C1 segment of cervical spinal cord (tissue), 14 donors: ENCODE measurements around the gene HOXA1.
A peak's percentile ranks its signal among the peaks of the same experiment; 100 is the strongest.

Source experiments
- DNase-seq, 14 donors: peaks; one replicate each; lab custom pipeline; 2025; lab: John Stamatoyannopoulos, UW

Gene HOXA1

GRCh38 chr7:27095897-27096767 is at the start of gene HOXA1:
Gene HOXA1 (minus strand): TSS chr7:27096000. CDS start chr7:27095912, 88 bp downstream.
- DNase-seq = peak in 8 of 14 donors; percentile 58 to 85 (median 74)

- no peak for DNase-seq
These were observed 49.5 kb upstream of the HOXA1 start for GRCh38 chr7:27145165-27145913.

GRCh38 chr7:27144781-27145164 is 49.0 kb upstream of the HOXA1 start:
- DNase-seq = no peak

- no peak for DNase-seq
These were observed 48.4 kb upstream of the HOXA1 start for GRCh38 chr7:27143950-27144780.

- peak in 11 of 14 donors; percentile 23 to 90 (median 80) for DNase-seq
These were observed 47.5 kb upstream of the HOXA1 start, which contains the start of gene HOXA5 for GRCh38 chr7:27143023-27143949. Gene HOXA5 (minus strand): TSS chr7:27143681. CDS start chr7:27143607, 74 bp downstream.

- no peak for DNase-seq
These were observed 46.8 kb upstream of the HOXA1 start for GRCh38 chr7:27142580-27143022.

GRCh38 chr7:27141923-27142579 is 46.3 kb upstream of the HOXA1 start:
- no peak for DNase-seq

- DNase-seq = no peak
These were observed 45.5 kb upstream of the HOXA1 start for GRCh38 chr7:27141137-27141922.

- DNase-seq = no peak
These were observed 44.5 kb upstream of the HOXA1 start for GRCh38 chr7:27140126-27140857.

GRCh38 chr7:27139334-27140125 is 43.7 kb upstream of the HOXA1 start:
- no peak for DNase-seq

- DNase-seq = no peak
These were observed 43.2 kb upstream of the HOXA1 start for GRCh38 chr7:27138985-27139333.

- no peak for DNase-seq
These were observed 42.7 kb upstream of the HOXA1 start for GRCh38 chr7:27138472-27138871.

GRCh38 chr7:27137640-27138315 is 42.0 kb upstream of the HOXA1 start:
- no peak for DNase-seq

GRCh38 chr7:27134392-27134791 is 38.6 kb upstream of the HOXA1 start:
- no peak for DNase-seq

- DNase-seq = no peak
These were observed 37.8 kb upstream of the HOXA1 start for GRCh38 chr7:27133409-27134231.

GRCh38 chr7:27132978-27133377 is 37.2 kb upstream of the HOXA1 start:
- no peak for DNase-seq
